CD4-positive, alpha-beta T cell (primary cell): Measurements from ENCODE around the gene ASAH2. TPM values are rescaled to one million over a fixed set of nuclear protein-coding genes. Genes with fewer than 3 reads are reported as not detected.

Experiments
- ATAC-seq: fragments of 200-7000 bp; cut with Tn5 transposase; one replicate; pipeline ENCODE4 v1.10.0; 2022; ENCODE audit warnings: mild to moderate bottlenecking; ENCODE audit not compliant: poor library complexity
- CTCF ChIA-PET: fragments of 350-600 bp; sonication (Branson Sonifier 250); formaldehyde crosslinking; loops from one replicate; lab custom pipeline; 2021; ENCODE audit warnings: antibody characterized with exemption, inconsistent platforms; lab: Charles Lee
- POLR2A ChIA-PET: fragments of 350-600 bp; sonication (Branson Sonifier 250); formaldehyde crosslinking; loops from one replicate; lab custom pipeline; 2021; ENCODE audit warnings: antibody characterized with exemption, inconsistent platforms; lab: Charles Lee
- DNase-seq, 14 experiments: peaks; one replicate each; pipeline ENCODE4 v3.0.0-alpha.2; 2013 to 2020; ENCODE audit warnings: mixed read lengths in 2 of 14
- H3K27ac ChIP-seq, 2 donors: one replicate each; pipeline versions ENCODE4 v1.5.1 to v1.7.0; 2013; ENCODE audit warnings: low read length in 2 of 2, low read depth in 1 of 2, mild to moderate bottlenecking in 1 of 2
- H3K27me3 ChIP-seq, 2 experiments: 1 replicate in 1 of 2; 2 replicates in 1 of 2; pipeline versions ENCODE4 v1.6.1 to v1.7.0; 2013; ENCODE audit warnings: low read length in 2 of 2, control low read depth in 1 of 2, mild to moderate bottlenecking in 1 of 2, moderate library complexity in 1 of 2; ENCODE audit not compliant: insufficient read depth in 2 of 2, control insufficient read depth in 1 of 2
- H3K36me3 ChIP-seq: one replicate; pipeline ENCODE4 v1.6.1; 2013; ENCODE audit warnings: low read length, control low read depth; ENCODE audit not compliant: insufficient read depth
- H3K4me1 ChIP-seq: one replicate; pipeline ENCODE4 v1.6.1; 2013; ENCODE audit warnings: low read length, control low read depth; ENCODE audit not compliant: insufficient read depth
- H3K4me3 ChIP-seq: one replicate; pipeline ENCODE4 v1.5.1; 2013; ENCODE audit warnings: mild to moderate bottlenecking, low read length, moderate library complexity
- H3K9me3 ChIP-seq, 2 experiments: 1 replicate in 1 of 2; 2 replicates in 1 of 2; pipeline versions ENCODE4 v1.6.1 to v1.7.0; 2013; ENCODE audit warnings: low read length in 2 of 2, mild to moderate bottlenecking in 2 of 2, control low read depth in 1 of 2, moderate library complexity in 1 of 2; ENCODE audit not compliant: control insufficient read depth in 1 of 2, insufficient read depth in 1 of 2
- H3K27ac Mint-ChIP-seq: one replicate; pipeline ENCODE4 v1.8.0; 2020; ENCODE audit warnings: mixed read lengths
- H3K27me3 Mint-ChIP-seq: one replicate; pipeline ENCODE4 v1.8.0; 2021; ENCODE audit warnings: mixed read lengths
- H3K36me3 Mint-ChIP-seq: one replicate; pipeline ENCODE4 v1.8.0; 2021; ENCODE audit warnings: low read depth, mixed read lengths
- H3K4me1 Mint-ChIP-seq: one replicate; pipeline ENCODE4 v1.8.0; 2021; ENCODE audit warnings: low read depth, mixed read lengths
- H3K4me3 Mint-ChIP-seq: one replicate; pipeline ENCODE4 v1.8.0; 2020; ENCODE audit warnings: mild to moderate bottlenecking, mixed read lengths
- H3K9me3 Mint-ChIP-seq: one replicate; pipeline ENCODE4 v1.8.0; 2020; ENCODE audit warnings: mixed read lengths
- CTCF ChIP-seq: fragments of 200-600 bp; IDR thresholded peaks from one replicate; pipeline ENCODE4 v1.8.0; 2022; ENCODE audit warnings: antibody characterized with exemption, mild to moderate bottlenecking
- intact Hi-C, 2 experiments: fragments of 100-400 bp; cut with DNase I in 1 of 2; cut with micrococcal nuclease in 1 of 2; formaldehyde crosslinking; loops; one replicate each; pipeline versions ENCODE4 v1.15.1 to v1.9.0; 2023 to 2025; cut with DNase I, micrococcal nuclease
- total RNA-seq, 174 experiments: library from RNA in 2 of 174; stranded (reverse) in 2 of 174; gene quantifications; one replicate each; pipeline ENCODE4 v1.2.3 and lab custom pipeline; 2021 to 2026

ASAH2 gene
- total RNA-seq, 2 experiments from 2014 or later, result 1.1 to 2.1 TPM

- Mint-ChIP-seq H3K36me3 (no peaks in the 10 kb centered on the region), H3K4me3 (no peak overlapping the region), H3K27ac (no peak overlapping the region), H3K4me1 (no peaks in the 10 kb centered on the region), H3K9me3 (no peaks in the 10 kb centered on the region), H3K27me3 (peaks cover 39% of the 10 kb centered on the region)
- ATAC-seq (no peak), DNase-seq (no peak)
- Histone ChIP-seq H3K9me3 (no peaks in the 10 kb centered on the region), H3K27ac (no peak overlapping the region), H3K4me1 (no peaks in the 10 kb centered on the region), H3K27me3 (peaks cover 3 to 14% of the 10 kb centered on the region in 2 experiments), H3K4me3 (no peak overlapping the region), H3K36me3 (no peaks in the 10 kb centered on the region)
- TF ChIP-seq CTCF, result no peak
- intact Hi-C loops, result no loop called here
- POLR2A ChIA-PET, result no interaction called here
- CTCF ChIA-PET, result no interaction called here
Measured at GRCh38 chr10:50281967-50282522, 30.7 kb upstream of the ASAH2 start.

- Histone ChIP-seq H3K9me3 (no peaks in the 10 kb centered on the region), H3K27me3 (peaks cover 5 to 15% of the 10 kb centered on the region in 2 experiments), H3K27ac (no peak overlapping the region), H3K36me3 (no peaks in the 10 kb centered on the region), H3K4me1 (no peaks in the 10 kb centered on the region), H3K4me3 (no peak overlapping the region)
- no peaks in the 10 kb centered on the region for H3K36me3 Mint-ChIP-seq
- H3K27ac Mint-ChIP-seq, result no peak overlapping the region
- TF ChIP-seq CTCF, result no peak
- intact Hi-C loops, result no loop called here
- POLR2A ChIA-PET, result no interaction called here
- no peak overlapping the region for H3K4me3 Mint-ChIP-seq
- no peaks in the 10 kb centered on the region for H3K9me3 Mint-ChIP-seq
- no peaks in the 10 kb centered on the region for H3K4me1 Mint-ChIP-seq
- CTCF ChIA-PET, result no interaction called here
- peaks cover 42% of the 10 kb centered on the region for H3K27me3 Mint-ChIP-seq
- DNase-seq, result no peak
- no peak for ATAC-seq
Measured at GRCh38 chr10:50281210-50281966, 30.1 kb upstream of the ASAH2 start.

GRCh38 chr10:50280049-50280841 is 28.9 kb upstream of the ASAH2 start:
- no peak for ATAC-seq
- Histone ChIP-seq H3K36me3 (no peaks in the 10 kb centered on the region), H3K27ac (no peak overlapping the region), H3K4me1 (no peaks in the 10 kb centered on the region), H3K9me3 (no peaks in the 10 kb centered on the region), H3K4me3 (no peak overlapping the region), H3K27me3 (peaks cover 5 to 20% of the 10 kb centered on the region in 2 experiments)
- CTCF ChIA-PET, result no interaction called here
- no peaks in the 10 kb centered on the region for H3K9me3 Mint-ChIP-seq
- no peak for DNase-seq
- peaks cover 48% of the 10 kb centered on the region for H3K27me3 Mint-ChIP-seq
- H3K36me3 Mint-ChIP-seq, result no peaks in the 10 kb centered on the region
- TF ChIP-seq CTCF, result no peak
- POLR2A ChIA-PET, result no interaction called here
- H3K27ac Mint-ChIP-seq, result no peak overlapping the region
- H3K4me1 Mint-ChIP-seq, result no peaks in the 10 kb centered on the region
- H3K4me3 Mint-ChIP-seq, result no peak overlapping the region
- intact Hi-C loops, result no loop called here
